HEK293 (cell line): ENCODE measurements around the gene FFAR4.

Source experiments
- CTCF ChIA-PET: fragments of 350-600 bp; formaldehyde crosslinking; extraction: SDS; loops from one replicate; lab custom pipeline; 2021; ENCODE audit warnings: antibody characterized with exemption; lab: Yijun Ruan, JAX
- POLR2A ChIA-PET: fragments of 300-600 bp; formaldehyde crosslinking; extraction: SDS; loops from one replicate; lab custom pipeline; 2020; ENCODE audit warnings: antibody characterized with exemption, inconsistent platforms; lab: Yijun Ruan, JAX
- H3K27ac ChIP-seq: fragments of 200-500 bp; sonication (Bioruptor generic); 2 replicates; pipeline ENCODE4 v1.5.1; 2014; ENCODE audit warnings: low read depth, low read length, control low read depth, inconsistent platforms; ENCODE audit errors: extremely low read depth
- H3K36me3 ChIP-seq, 2 experiments: fragments of 200-500 bp in 1 of 2; sonication (Bioruptor generic) in 1 of 2; 1 replicate in 1 of 2; 2 replicates in 1 of 2; pipeline ENCODE4 v1.5.1; 2014 to 2017; ENCODE audit warnings: inconsistent platforms in 2 of 2, low read length in 2 of 2; ENCODE audit not compliant: control insufficient read depth in 2 of 2, insufficient read depth in 1 of 2
- H3K4me1 ChIP-seq: fragments of 200-500 bp; sonication (Bioruptor generic); 2 replicates; pipeline ENCODE4 v1.5.1; 2014; ENCODE audit warnings: mild to moderate bottlenecking, low read length, inconsistent platforms; ENCODE audit not compliant: control insufficient read depth, insufficient read depth
- H3K4me3 ChIP-seq: 2 replicates; pipeline ENCODE4 v1.5.1; 2011; ENCODE audit warnings: low read depth, mild to moderate bottlenecking, control low read depth, low read length, moderate library complexity
- H3K9me3 ChIP-seq: fragments of 200-500 bp; sonication (Bioruptor generic); 2 replicates; pipeline ENCODE4 v1.5.1; 2014; ENCODE audit warnings: low read depth, low read length, inconsistent platforms; ENCODE audit not compliant: control insufficient read depth, insufficient read depth
- GLIS2 ChIP-seq: fragments of 450-650 bp; formaldehyde crosslinking; IDR thresholded peaks from 2 replicates; pipeline ENCODE4 v1.5.1; 2016; ENCODE audit warnings: missing biosample characterization, missing genetic modification characterization
- SP7 ChIP-seq: fragments of 450-650 bp; formaldehyde crosslinking; IDR thresholded peaks from 2 replicates; pipeline ENCODE4 v1.5.1; 2016; ENCODE audit warnings: missing biosample characterization, missing genetic modification characterization
- ZBTB20 ChIP-seq: fragments of 450-650 bp; formaldehyde crosslinking; IDR thresholded peaks from 2 replicates; pipeline ENCODE4 v1.5.1; 2016; ENCODE audit warnings: missing biosample characterization, missing genetic modification characterization
- ZBTB8A ChIP-seq: fragments of 450-650 bp; formaldehyde crosslinking; IDR thresholded peaks from 2 replicates; pipeline ENCODE4 v1.5.1; 2016; ENCODE audit warnings: missing biosample characterization, missing genetic modification characterization
- ZNF112 ChIP-seq: fragments of 450-650 bp; formaldehyde crosslinking; IDR thresholded peaks from 2 replicates; pipeline ENCODE4 v1.5.0; 2017; ENCODE audit warnings: missing biosample characterization, missing genetic modification characterization
- ZNF133 ChIP-seq: fragments of 450-650 bp; formaldehyde crosslinking; IDR thresholded peaks from 2 replicates; pipeline ENCODE4 v1.5.1; 2016; ENCODE audit warnings: missing biosample characterization, missing genetic modification characterization
- ZNF174 ChIP-seq: fragments of 450-650 bp; formaldehyde crosslinking; IDR thresholded peaks from 2 replicates; pipeline ENCODE4 v1.5.0; 2017; ENCODE audit warnings: missing biosample characterization, mild to moderate bottlenecking, missing genetic modification characterization
- ZNF37A ChIP-seq: fragments of 450-650 bp; IDR thresholded peaks from 2 replicates; pipeline ENCODE4 v1.5.1; 2018; ENCODE audit warnings: missing biosample characterization, missing genetic modification characterization
- ZNF404 ChIP-seq: fragments of 450-650 bp; formaldehyde crosslinking; IDR thresholded peaks from 2 replicates; pipeline ENCODE4 v1.5.1; 2017; ENCODE audit warnings: missing biosample characterization, missing genetic modification characterization
- ZNF433 ChIP-seq: fragments of 450-650 bp; formaldehyde crosslinking; IDR thresholded peaks from 2 replicates; pipeline ENCODE4 v1.5.1; 2016; ENCODE audit warnings: missing biosample characterization, missing genetic modification characterization, low read depth
- ZNF514 ChIP-seq: fragments of 450-650 bp; formaldehyde crosslinking; IDR thresholded peaks from 2 replicates; pipeline ENCODE4 v1.5.1; 2016; ENCODE audit warnings: missing biosample characterization, missing genetic modification characterization
- ZNF561 ChIP-seq: fragments of 450-650 bp; IDR thresholded peaks from 2 replicates; pipeline ENCODE4 v1.5.1; 2018; ENCODE audit warnings: missing biosample characterization, missing genetic modification characterization, borderline replicate concordance
- ZNF677 ChIP-seq: fragments of 450-650 bp; IDR thresholded peaks from 2 replicates; pipeline ENCODE4 v1.5.0; 2018; ENCODE audit warnings: missing biosample characterization, mild to moderate bottlenecking, missing genetic modification characterization, moderate library complexity
- ZNF776 ChIP-seq: fragments of 450-650 bp; formaldehyde crosslinking; IDR thresholded peaks from 2 replicates; pipeline ENCODE4 v1.5.0; 2017; ENCODE audit warnings: missing biosample characterization, missing genetic modification characterization, borderline replicate concordance
- ZNF791 ChIP-seq: fragments of 450-650 bp; formaldehyde crosslinking; IDR thresholded peaks from 2 replicates; pipeline ENCODE4 v1.5.1; 2016; ENCODE audit warnings: missing biosample characterization, missing genetic modification characterization
- ZSCAN30 ChIP-seq: fragments of 450-650 bp; IDR thresholded peaks from 2 replicates; pipeline ENCODE4 v1.5.1; 2018; ENCODE audit warnings: missing biosample characterization, mild to moderate bottlenecking, missing genetic modification characterization, moderate library complexity
- TF ChIP-seq, protein P1 (sequence below): fragments of 450-650 bp; formaldehyde crosslinking; IDR thresholded peaks from 2 replicates; pipeline ENCODE4 v1.5.1; 2016; ENCODE audit warnings: missing biosample characterization, missing genetic modification characterization
- TF ChIP-seq, protein P2 (sequence below): fragments of 450-650 bp; formaldehyde crosslinking; IDR thresholded peaks from 2 replicates; pipeline ENCODE4 v1.5.1; 2017; ENCODE audit warnings: missing biosample characterization, missing genetic modification characterization
- TF ChIP-seq, protein P3 (sequence below): fragments of 450-650 bp; formaldehyde crosslinking; IDR thresholded peaks from 2 replicates; pipeline ENCODE4 v1.5.1; 2016; ENCODE audit warnings: missing biosample characterization, missing genetic modification characterization
- TF ChIP-seq, protein P4 (sequence below): fragments of 450-650 bp; formaldehyde crosslinking; IDR thresholded peaks from 2 replicates; pipeline ENCODE4 v1.5.1; 2016; ENCODE audit warnings: missing biosample characterization, missing genetic modification characterization
- TF ChIP-seq, protein P5 (sequence below): fragments of 450-650 bp; formaldehyde crosslinking; IDR thresholded peaks from 2 replicates; pipeline ENCODE4 v1.5.1; 2016; ENCODE audit warnings: missing biosample characterization, missing genetic modification characterization, borderline replicate concordance

FFAR4 gene

DNA sequence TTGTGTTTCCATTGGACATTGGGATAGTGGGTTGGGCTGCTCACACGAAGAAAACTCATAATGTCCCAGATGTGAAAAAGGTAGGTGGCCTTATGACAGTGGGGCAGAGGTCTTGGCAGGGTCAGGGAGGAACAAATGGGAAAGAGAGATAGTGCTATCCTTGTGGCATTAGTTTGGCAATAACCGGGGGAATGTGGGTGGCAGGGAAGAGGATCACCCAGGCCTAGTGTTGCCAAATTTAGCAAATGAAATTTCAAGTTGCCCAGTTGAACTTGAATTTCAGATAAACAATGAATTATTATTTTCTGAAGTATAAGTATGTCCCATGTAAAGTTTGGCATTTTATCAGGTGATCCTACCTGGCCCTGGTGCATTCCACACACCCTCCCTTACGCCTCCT lies 46.7 kb downstream of the FFAR4 start:
- H3K27ac ChIP-seq: no peak overlapping the region
- CTCF ChIA-PET: no interaction called here
- TF ChIP-seq SP7 (tag by site-specific recombination): no peak
- TF ChIP-seq GLIS2 (tag by site-specific recombination): no peak
- no peak for TF ChIP-seq ZNF112 (tag by site-specific recombination)
- TF ChIP-seq, protein P1, sequence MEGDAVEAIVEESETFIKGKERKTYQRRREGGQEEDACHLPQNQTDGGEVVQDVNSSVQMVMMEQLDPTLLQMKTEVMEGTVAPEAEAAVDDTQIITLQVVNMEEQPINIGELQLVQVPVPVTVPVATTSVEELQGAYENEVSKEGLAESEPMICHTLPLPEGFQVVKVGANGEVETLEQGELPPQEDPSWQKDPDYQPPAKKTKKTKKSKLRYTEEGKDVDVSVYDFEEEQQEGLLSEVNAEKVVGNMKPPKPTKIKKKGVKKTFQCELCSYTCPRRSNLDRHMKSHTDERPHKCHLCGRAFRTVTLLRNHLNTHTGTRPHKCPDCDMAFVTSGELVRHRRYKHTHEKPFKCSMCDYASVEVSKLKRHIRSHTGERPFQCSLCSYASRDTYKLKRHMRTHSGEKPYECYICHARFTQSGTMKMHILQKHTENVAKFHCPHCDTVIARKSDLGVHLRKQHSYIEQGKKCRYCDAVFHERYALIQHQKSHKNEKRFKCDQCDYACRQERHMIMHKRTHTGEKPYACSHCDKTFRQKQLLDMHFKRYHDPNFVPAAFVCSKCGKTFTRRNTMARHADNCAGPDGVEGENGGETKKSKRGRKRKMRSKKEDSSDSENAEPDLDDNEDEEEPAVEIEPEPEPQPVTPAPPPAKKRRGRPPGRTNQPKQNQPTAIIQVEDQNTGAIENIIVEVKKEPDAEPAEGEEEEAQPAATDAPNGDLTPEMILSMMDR: no peak
- TF ChIP-seq, protein P2, sequence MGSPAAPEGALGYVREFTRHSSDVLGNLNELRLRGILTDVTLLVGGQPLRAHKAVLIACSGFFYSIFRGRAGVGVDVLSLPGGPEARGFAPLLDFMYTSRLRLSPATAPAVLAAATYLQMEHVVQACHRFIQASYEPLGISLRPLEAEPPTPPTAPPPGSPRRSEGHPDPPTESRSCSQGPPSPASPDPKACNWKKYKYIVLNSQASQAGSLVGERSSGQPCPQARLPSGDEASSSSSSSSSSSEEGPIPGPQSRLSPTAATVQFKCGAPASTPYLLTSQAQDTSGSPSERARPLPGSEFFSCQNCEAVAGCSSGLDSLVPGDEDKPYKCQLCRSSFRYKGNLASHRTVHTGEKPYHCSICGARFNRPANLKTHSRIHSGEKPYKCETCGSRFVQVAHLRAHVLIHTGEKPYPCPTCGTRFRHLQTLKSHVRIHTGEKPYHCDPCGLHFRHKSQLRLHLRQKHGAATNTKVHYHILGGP (tag by site-specific recombination): no peak
- TF ChIP-seq ZBTB20 (tag by site-specific recombination): no peak
- no peak for TF ChIP-seq ZNF174
- TF ChIP-seq ZNF776 (tag by site-specific recombination): no peak
- TF ChIP-seq, protein P3, sequence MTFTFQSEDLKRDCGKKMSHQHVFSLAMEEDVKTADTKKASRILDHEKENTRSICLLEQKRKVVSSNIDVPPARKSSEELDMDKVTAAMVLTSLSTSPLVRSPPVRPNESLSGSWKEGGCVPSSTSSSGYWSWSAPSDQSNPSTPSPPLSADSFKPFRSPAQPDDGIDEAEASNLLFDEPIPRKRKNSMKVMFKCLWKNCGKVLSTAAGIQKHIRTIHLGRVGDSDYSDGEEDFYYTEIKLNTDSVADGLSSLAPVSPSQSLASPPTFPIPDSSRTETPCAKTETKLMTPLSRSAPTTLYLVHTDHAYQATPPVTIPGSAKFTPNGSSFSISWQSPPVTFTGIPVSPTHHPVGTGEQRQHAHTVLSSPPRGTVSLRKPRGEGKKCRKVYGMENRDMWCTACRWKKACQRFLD (tag by site-specific recombination): no peak
- no peak for TF ChIP-seq ZNF37A (tag by site-specific recombination)
- TF ChIP-seq ZBTB8A (tag by site-specific recombination): no peak
- TF ChIP-seq ZNF404 (tag by site-specific recombination): no peak
- TF ChIP-seq, protein P4, sequence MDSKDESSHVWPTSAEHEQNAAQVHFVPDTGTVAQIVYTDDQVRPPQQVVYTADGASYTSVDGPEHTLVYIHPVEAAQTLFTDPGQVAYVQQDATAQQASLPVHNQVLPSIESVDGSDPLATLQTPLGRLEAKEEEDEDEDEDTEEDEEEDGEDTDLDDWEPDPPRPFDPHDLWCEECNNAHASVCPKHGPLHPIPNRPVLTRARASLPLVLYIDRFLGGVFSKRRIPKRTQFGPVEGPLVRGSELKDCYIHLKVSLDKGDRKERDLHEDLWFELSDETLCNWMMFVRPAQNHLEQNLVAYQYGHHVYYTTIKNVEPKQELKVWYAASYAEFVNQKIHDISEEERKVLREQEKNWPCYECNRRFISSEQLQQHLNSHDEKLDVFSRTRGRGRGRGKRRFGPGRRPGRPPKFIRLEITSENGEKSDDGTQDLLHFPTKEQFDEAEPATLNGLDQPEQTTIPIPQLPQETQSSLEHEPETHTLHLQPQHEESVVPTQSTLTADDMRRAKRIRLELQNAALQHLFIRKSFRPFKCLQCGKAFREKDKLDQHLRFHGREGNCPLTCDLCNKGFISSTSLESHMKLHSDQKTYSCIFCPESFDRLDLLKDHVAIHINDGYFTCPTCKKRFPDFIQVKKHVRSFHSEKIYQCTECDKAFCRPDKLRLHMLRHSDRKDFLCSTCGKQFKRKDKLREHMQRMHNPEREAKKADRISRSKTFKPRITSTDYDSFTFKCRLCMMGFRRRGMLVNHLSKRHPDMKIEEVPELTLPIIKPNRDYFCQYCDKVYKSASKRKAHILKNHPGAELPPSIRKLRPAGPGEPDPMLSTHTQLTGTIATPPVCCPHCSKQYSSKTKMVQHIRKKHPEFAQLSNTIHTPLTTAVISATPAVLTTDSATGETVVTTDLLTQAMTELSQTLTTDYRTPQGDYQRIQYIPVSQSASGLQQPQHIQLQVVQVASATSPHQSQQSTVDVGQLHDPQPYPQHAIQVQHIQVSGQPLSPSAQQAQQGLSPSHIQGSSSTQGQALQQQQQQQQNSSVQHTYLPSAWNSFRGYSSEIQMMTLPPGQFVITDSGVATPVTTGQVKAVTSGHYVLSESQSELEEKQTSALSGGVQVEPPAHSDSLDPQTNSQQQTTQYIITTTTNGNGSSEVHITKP (tag by site-specific recombination): no peak
- TF ChIP-seq ZNF514 (tag by site-specific recombination): no peak
- no peak for TF ChIP-seq ZNF677 (tag by site-specific recombination)
- POLR2A ChIA-PET: no interaction called here
- H3K9me3 ChIP-seq: no peaks in the 10 kb centered on the region
- no peak overlapping the region for H3K4me3 ChIP-seq
- H3K4me1 ChIP-seq: no peaks in the 10 kb centered on the region
- H3K36me3 ChIP-seq: no peaks in the 10 kb centered on the region

DNA sequence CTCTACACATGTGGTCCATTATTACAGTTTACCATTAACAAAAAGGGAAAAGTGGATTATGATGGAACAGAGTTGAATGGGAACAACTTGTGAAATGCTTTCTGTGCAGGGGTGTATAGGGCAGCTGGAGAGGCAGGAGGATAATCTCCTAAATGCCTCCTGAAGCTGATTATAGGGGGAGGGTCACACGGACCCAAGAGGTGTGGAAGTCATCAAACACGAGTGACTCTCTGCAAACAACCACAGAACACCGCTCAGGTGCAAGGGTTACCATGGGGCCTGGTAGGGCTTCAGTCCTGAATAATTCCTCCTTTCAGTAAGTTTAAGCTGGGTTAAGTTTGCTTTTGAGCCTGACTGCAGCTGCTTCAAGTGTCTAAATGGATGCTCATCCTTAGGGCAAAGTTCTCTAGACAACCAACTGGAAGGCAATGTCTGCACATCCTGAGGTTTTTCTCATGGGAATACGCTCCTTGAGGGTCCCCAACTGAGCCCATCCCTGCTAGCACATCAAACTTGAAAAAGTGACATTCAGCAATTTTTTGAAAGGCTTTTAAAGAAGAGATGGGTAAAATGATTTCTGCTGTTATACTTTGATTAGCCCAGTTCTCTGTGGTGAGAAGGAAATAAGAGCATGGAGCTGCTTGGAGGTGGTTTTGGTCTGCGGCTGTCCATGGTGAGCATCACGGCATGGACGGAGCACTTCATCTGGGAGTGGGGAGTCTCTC lies 47.8 kb downstream of the FFAR4 start:
- no peak overlapping the region for H3K4me3 ChIP-seq
- no peaks in the 10 kb centered on the region for H3K9me3 ChIP-seq
- ChIA-PET POLR2A (no interaction called here), CTCF (interaction anchor here (1.1 kb wide), 1 partner anchor 61 kb away, joined by 3 read pairs; no protein-coding TSS in a partner anchor)
- H3K4me1 ChIP-seq: no peaks in the 10 kb centered on the region
- H3K27ac ChIP-seq: no peak overlapping the region
- H3K36me3 ChIP-seq: no peaks in the 10 kb centered on the region
- TF ChIP-seq ZSCAN30 (tag by site-specific recombination) (no peak), ZNF514 (tag by site-specific recombination) (no peak), ZNF133 (tag by site-specific recombination) (no peak), ZNF791 (no peak), ZNF433 (tag by site-specific recombination) (no peak), ZNF561 (no peak)
- TF ChIP-seq, protein P5, sequence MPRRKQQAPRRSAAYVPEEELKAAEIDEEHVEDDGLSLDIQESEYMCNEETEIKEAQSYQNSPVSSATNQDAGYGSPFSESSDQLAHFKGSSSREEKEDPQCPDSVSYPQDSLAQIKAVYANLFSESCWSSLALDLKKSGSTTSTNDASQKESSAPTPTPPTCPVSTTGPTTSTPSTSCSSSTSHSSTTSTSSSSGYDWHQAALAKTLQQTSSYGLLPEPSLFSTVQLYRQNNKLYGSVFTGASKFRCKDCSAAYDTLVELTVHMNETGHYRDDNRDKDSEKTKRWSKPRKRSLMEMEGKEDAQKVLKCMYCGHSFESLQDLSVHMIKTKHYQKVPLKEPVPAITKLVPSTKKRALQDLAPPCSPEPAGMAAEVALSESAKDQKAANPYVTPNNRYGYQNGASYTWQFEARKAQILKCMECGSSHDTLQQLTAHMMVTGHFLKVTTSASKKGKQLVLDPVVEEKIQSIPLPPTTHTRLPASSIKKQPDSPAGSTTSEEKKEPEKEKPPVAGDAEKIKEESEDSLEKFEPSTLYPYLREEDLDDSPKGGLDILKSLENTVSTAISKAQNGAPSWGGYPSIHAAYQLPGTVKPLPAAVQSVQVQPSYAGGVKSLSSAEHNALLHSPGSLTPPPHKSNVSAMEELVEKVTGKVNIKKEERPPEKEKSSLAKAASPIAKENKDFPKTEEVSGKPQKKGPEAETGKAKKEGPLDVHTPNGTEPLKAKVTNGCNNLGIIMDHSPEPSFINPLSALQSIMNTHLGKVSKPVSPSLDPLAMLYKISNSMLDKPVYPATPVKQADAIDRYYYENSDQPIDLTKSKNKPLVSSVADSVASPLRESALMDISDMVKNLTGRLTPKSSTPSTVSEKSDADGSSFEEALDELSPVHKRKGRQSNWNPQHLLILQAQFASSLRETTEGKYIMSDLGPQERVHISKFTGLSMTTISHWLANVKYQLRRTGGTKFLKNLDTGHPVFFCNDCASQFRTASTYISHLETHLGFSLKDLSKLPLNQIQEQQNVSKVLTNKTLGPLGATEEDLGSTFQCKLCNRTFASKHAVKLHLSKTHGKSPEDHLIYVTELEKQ (tag by site-specific recombination): no peak
